Measurements from ENCODE around the gene SRGAP1.

The SRGAP1 gene

GRCh38 chr12:63911341-63911740, 66.8 kb downstream of the SRGAP1 start:
- H3K36me3 ChIP-seq (ENCODE audit: control insufficient read depth in 1 of 2, insufficient read depth in 2 of 2, low read length in 2 of 2) = no peaks in the 10 kb centered on the region
- no peak overlapping the region for H3K4me3 ChIP-seq (ENCODE audit: low read depth in 1 of 2, low read length in 2 of 2)
- H3K4me1 ChIP-seq (ENCODE audit: control insufficient read depth in 1 of 2, insufficient read depth in 2 of 2, low read length in 2 of 2) = peaks cover 8 to 13% of the 10 kb centered on the region in 2 donors
- no peak overlapping the region for H3K27ac ChIP-seq (ENCODE audit: low read length)
- no peaks in the 10 kb centered on the region for H3K9me3 ChIP-seq (ENCODE audit: control insufficient read depth in 1 of 2, low read length in 2 of 2)
- H3K27me3 ChIP-seq (ENCODE audit: low read depth, low read length) = no peaks in the 10 kb centered on the region

- Histone ChIP-seq H3K27ac (ENCODE audit: low read length) (no peak overlapping the region), H3K4me1 (ENCODE audit: control insufficient read depth in 1 of 2, insufficient read depth in 2 of 2, low read length in 2 of 2) (peaks cover 18 to 19% of the 10 kb centered on the region in 2 donors), H3K27me3 (ENCODE audit: low read depth, low read length) (no peaks in the 10 kb centered on the region), H3K4me3 (ENCODE audit: low read depth in 1 of 2, low read length in 2 of 2) (no peak overlapping the region), H3K9me3 (ENCODE audit: control insufficient read depth in 1 of 2, low read length in 2 of 2) (no peaks in the 10 kb centered on the region), H3K36me3 (ENCODE audit: control insufficient read depth in 1 of 2, insufficient read depth in 2 of 2, low read length in 2 of 2) (no peaks in the 10 kb centered on the region)
Measured at GRCh38 chr12:63912651-63913050, 68.2 kb downstream of the SRGAP1 start.

- Histone ChIP-seq H3K27me3 (ENCODE audit: low read depth, low read length) (no peaks in the 10 kb centered on the region), H3K27ac (ENCODE audit: low read length) (no peak overlapping the region), H3K4me1 (ENCODE audit: control insufficient read depth in 1 of 2, insufficient read depth in 2 of 2, low read length in 2 of 2) (peaks cover 30% of the 10 kb centered on the region in 2 donors), H3K36me3 (ENCODE audit: control insufficient read depth in 1 of 2, insufficient read depth in 2 of 2, low read length in 2 of 2) (peaks cover 0 to 4% of the 10 kb centered on the region in 2 donors), H3K9me3 (ENCODE audit: control insufficient read depth in 1 of 2, low read length in 2 of 2) (no peaks in the 10 kb centered on the region), H3K4me3 (ENCODE audit: low read depth in 1 of 2, low read length in 2 of 2) (no peak overlapping the region)
Measured at GRCh38 chr12:63913929-63914328, 69.4 kb downstream of the SRGAP1 start.

GRCh38 chr12:63915105-63915800, 70.8 kb downstream of the SRGAP1 start:
- Histone ChIP-seq H3K4me3 (ENCODE audit: low read depth in 1 of 2, low read length in 2 of 2) (no peak overlapping the region), H3K4me1 (ENCODE audit: control insufficient read depth in 1 of 2, insufficient read depth in 2 of 2, low read length in 2 of 2) (peaks cover 30 to 32% of the 10 kb centered on the region in 2 donors), H3K9me3 (ENCODE audit: control insufficient read depth in 1 of 2, low read length in 2 of 2) (no peaks in the 10 kb centered on the region), H3K27me3 (ENCODE audit: low read depth, low read length) (no peaks in the 10 kb centered on the region), H3K36me3 (ENCODE audit: control insufficient read depth in 1 of 2, insufficient read depth in 2 of 2, low read length in 2 of 2) (peaks cover 0 to 4% of the 10 kb centered on the region in 2 donors), H3K27ac (ENCODE audit: low read length) (peak overlapping the region; percentile 62)

GRCh38 chr12:63916561-63917476, 72.3 kb downstream of the SRGAP1 start:
- H3K9me3 ChIP-seq (ENCODE audit: control insufficient read depth in 1 of 2, low read length in 2 of 2) = no peaks in the 10 kb centered on the region
- H3K4me1 ChIP-seq (ENCODE audit: control insufficient read depth in 1 of 2, insufficient read depth in 2 of 2, low read length in 2 of 2) = peaks cover 30 to 32% of the 10 kb centered on the region in 2 donors
- H3K27ac ChIP-seq (ENCODE audit: low read length) = no peak overlapping the region
- no peaks in the 10 kb centered on the region for H3K27me3 ChIP-seq (ENCODE audit: low read depth, low read length)
- H3K36me3 ChIP-seq (ENCODE audit: control insufficient read depth in 1 of 2, insufficient read depth in 2 of 2, low read length in 2 of 2) = peaks cover 0 to 4% of the 10 kb centered on the region in 2 donors
- H3K4me3 ChIP-seq (ENCODE audit: low read depth in 1 of 2, low read length in 2 of 2) = no peak overlapping the region

GRCh38 chr12:63917477-63917862, 73.0 kb downstream of the SRGAP1 start:
- H3K4me1 ChIP-seq (ENCODE audit: control insufficient read depth in 1 of 2, insufficient read depth in 2 of 2, low read length in 2 of 2) = peaks cover 30 to 32% of the 10 kb centered on the region in 2 donors
- no peaks in the 10 kb centered on the region for H3K9me3 ChIP-seq (ENCODE audit: control insufficient read depth in 1 of 2, low read length in 2 of 2)
- H3K27me3 ChIP-seq (ENCODE audit: low read depth, low read length) = no peaks in the 10 kb centered on the region
- H3K36me3 ChIP-seq (ENCODE audit: control insufficient read depth in 1 of 2, insufficient read depth in 2 of 2, low read length in 2 of 2) = peaks cover 0 to 4% of the 10 kb centered on the region in 2 donors
- H3K4me3 ChIP-seq (ENCODE audit: low read depth in 1 of 2, low read length in 2 of 2) = no peak overlapping the region
- peak overlapping the region; percentile 33 for H3K27ac ChIP-seq (ENCODE audit: low read length)

GRCh38 chr12:63917864-63918799, 73.6 kb downstream of the SRGAP1 start:
- peak overlapping the region; percentile 33 for H3K27ac ChIP-seq (ENCODE audit: low read length)
- H3K4me1 ChIP-seq (ENCODE audit: control insufficient read depth in 1 of 2, insufficient read depth in 2 of 2, low read length in 2 of 2) = peaks cover 30 to 32% of the 10 kb centered on the region in 2 donors
- H3K9me3 ChIP-seq (ENCODE audit: control insufficient read depth in 1 of 2, low read length in 2 of 2) = no peaks in the 10 kb centered on the region
- H3K27me3 ChIP-seq (ENCODE audit: low read depth, low read length) = no peaks in the 10 kb centered on the region
- H3K4me3 ChIP-seq (ENCODE audit: low read depth in 1 of 2, low read length in 2 of 2) = no peak overlapping the region
- H3K36me3 ChIP-seq (ENCODE audit: control insufficient read depth in 1 of 2, insufficient read depth in 2 of 2, low read length in 2 of 2) = peaks cover 0 to 4% of the 10 kb centered on the region in 2 donors

GRCh38 chr12:63918800-63919300, 74.3 kb downstream of the SRGAP1 start:
- H3K4me3 ChIP-seq (ENCODE audit: low read depth in 1 of 2, low read length in 2 of 2) = no peak overlapping the region
- H3K4me1 ChIP-seq (ENCODE audit: control insufficient read depth in 1 of 2, insufficient read depth in 2 of 2, low read length in 2 of 2) = peaks cover 30 to 32% of the 10 kb centered on the region in 2 donors
- H3K27ac ChIP-seq (ENCODE audit: low read length) = no peak overlapping the region
- peaks cover 0 to 4% of the 10 kb centered on the region in 2 donors for H3K36me3 ChIP-seq (ENCODE audit: control insufficient read depth in 1 of 2, insufficient read depth in 2 of 2, low read length in 2 of 2)
- no peaks in the 10 kb centered on the region for H3K9me3 ChIP-seq (ENCODE audit: control insufficient read depth in 1 of 2, low read length in 2 of 2)
- no peaks in the 10 kb centered on the region for H3K27me3 ChIP-seq (ENCODE audit: low read depth, low read length)

GRCh38 chr12:63919756-63920155, 75.3 kb downstream of the SRGAP1 start:
- H3K4me1 ChIP-seq (ENCODE audit: control insufficient read depth in 1 of 2, insufficient read depth in 2 of 2, low read length in 2 of 2) = peaks cover 30 to 32% of the 10 kb centered on the region in 2 donors
- H3K36me3 ChIP-seq (ENCODE audit: control insufficient read depth in 1 of 2, insufficient read depth in 2 of 2, low read length in 2 of 2) = peaks cover 0 to 4% of the 10 kb centered on the region in 2 donors
- no peak overlapping the region for H3K27ac ChIP-seq (ENCODE audit: low read length)
- no peak overlapping the region for H3K4me3 ChIP-seq (ENCODE audit: low read depth in 1 of 2, low read length in 2 of 2)
- H3K27me3 ChIP-seq (ENCODE audit: low read depth, low read length) = no peaks in the 10 kb centered on the region
- no peaks in the 10 kb centered on the region for H3K9me3 ChIP-seq (ENCODE audit: control insufficient read depth in 1 of 2, low read length in 2 of 2)

GRCh38 chr12:63921157-63921556, 76.7 kb downstream of the SRGAP1 start:
- Histone ChIP-seq H3K27ac (ENCODE audit: low read length) (no peak overlapping the region), H3K9me3 (ENCODE audit: control insufficient read depth in 1 of 2, low read length in 2 of 2) (no peaks in the 10 kb centered on the region), H3K27me3 (ENCODE audit: low read depth, low read length) (no peaks in the 10 kb centered on the region), H3K4me3 (ENCODE audit: low read depth in 1 of 2, low read length in 2 of 2) (no peak overlapping the region), H3K36me3 (ENCODE audit: control insufficient read depth in 1 of 2, insufficient read depth in 2 of 2, low read length in 2 of 2) (peaks cover 0 to 4% of the 10 kb centered on the region in 2 donors), H3K4me1 (ENCODE audit: control insufficient read depth in 1 of 2, insufficient read depth in 2 of 2, low read length in 2 of 2) (peaks cover 19 to 22% of the 10 kb centered on the region in 2 donors)
